Suprapubic skin (tissue), 3 donors: ENCODE measurements around the gene CCDC136.

Experiments used
- POLR2A ChIP-seq, 2 donors: fragments of 450-650 bp; IDR thresholded peaks; one replicate each; pipeline ENCODE4 v1.6.1; 2017; ENCODE audit warnings: antibody characterized with exemption in 2 of 2, mild to moderate bottlenecking in 2 of 2, moderate library complexity in 2 of 2
- TF ChIP-seq, protein P1 (sequence below), 2 donors: fragments of 200-600 bp in 1 of 2; fragments of 450-650 bp in 1 of 2; sonication (generic) in 1 of 2; IDR thresholded peaks; one replicate each; pipeline ENCODE4 v1.5.1; 2016 to 2019; ENCODE audit warnings: antibody characterized with exemption in 2 of 2, mild to moderate bottlenecking in 1 of 2, moderate library complexity in 1 of 2

DNA sequence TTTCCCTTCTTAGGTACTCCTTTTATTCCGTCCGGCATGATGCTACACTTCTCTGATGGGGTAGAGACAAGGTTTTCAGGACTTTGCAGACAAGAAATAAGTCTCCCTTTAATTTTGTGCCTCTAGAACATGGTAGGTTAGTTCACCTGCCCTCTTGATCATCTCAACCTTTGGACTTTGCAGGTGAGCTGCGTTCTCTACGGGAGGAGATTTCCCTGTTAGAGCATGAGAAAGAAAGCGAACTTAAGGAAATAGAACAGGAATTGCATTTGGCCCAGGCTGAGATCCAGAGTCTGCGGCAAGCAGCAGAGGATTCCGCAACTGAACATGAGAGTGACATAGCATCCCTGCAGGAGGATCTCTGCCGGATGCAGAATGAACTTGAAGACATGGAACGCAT is 9.2 kb downstream of the CCDC136 start:
- TF ChIP-seq POLR2A (IDR thresholded peaks at IDR 0.05): no peak
- TF ChIP-seq, protein P1, sequence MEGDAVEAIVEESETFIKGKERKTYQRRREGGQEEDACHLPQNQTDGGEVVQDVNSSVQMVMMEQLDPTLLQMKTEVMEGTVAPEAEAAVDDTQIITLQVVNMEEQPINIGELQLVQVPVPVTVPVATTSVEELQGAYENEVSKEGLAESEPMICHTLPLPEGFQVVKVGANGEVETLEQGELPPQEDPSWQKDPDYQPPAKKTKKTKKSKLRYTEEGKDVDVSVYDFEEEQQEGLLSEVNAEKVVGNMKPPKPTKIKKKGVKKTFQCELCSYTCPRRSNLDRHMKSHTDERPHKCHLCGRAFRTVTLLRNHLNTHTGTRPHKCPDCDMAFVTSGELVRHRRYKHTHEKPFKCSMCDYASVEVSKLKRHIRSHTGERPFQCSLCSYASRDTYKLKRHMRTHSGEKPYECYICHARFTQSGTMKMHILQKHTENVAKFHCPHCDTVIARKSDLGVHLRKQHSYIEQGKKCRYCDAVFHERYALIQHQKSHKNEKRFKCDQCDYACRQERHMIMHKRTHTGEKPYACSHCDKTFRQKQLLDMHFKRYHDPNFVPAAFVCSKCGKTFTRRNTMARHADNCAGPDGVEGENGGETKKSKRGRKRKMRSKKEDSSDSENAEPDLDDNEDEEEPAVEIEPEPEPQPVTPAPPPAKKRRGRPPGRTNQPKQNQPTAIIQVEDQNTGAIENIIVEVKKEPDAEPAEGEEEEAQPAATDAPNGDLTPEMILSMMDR (IDR thresholded peaks at IDR 0.05): no peak
